CD4-positive, alpha-beta T cell treated with Interleukin-6 for 4 hours (primary cell): ENCODE data around the gene FNDC3B.

Source experiments
- DNase-seq: peaks from one replicate; pipeline ENCODE4 v3.0.0-alpha.2; 2020; ENCODE audit warnings: mixed read lengths

FNDC3B gene

DNA sequence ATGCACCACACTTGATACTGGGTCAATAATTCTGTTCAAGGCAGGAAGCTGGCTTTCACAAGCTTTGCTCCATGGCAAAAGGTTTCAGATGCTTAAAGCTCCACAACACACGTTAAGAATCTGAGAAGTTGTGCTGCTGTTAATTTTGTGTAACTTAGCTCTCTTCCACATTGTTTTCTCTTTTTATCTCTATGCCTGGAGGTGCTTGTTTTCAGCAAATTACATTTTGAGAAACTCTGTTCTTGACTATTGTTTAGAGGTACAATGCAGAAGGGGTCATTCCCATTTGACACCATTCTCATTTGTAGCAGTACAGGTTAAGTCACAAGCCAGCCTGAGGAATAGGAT is 156.0 kb downstream of the FNDC3B start:
- no peak for DNase-seq

DNA sequence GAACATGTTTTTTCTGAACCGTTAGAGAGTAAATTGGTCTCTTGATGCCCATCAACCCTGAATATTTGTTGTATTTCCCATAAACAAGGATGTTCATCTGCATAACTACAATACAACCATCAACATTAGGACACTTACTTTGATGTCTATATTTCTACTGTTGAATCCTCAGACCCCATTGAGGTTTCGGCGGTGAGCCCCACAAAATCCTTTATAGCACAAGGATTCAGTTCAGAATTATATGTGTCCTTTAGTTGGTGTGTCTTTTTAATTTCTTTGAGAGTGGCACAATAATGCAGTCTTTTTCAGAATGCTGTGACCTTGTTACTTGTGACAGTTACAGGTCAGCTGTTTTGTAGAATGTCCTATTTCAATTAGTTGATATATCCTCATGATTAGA is 158.0 kb downstream of the FNDC3B start:
- DNase-seq, result no peak

- no peak for DNase-seq
Observed at GRCh38 chr3:172198428-172198827, 159.1 kb downstream of the FNDC3B start.

DNA sequence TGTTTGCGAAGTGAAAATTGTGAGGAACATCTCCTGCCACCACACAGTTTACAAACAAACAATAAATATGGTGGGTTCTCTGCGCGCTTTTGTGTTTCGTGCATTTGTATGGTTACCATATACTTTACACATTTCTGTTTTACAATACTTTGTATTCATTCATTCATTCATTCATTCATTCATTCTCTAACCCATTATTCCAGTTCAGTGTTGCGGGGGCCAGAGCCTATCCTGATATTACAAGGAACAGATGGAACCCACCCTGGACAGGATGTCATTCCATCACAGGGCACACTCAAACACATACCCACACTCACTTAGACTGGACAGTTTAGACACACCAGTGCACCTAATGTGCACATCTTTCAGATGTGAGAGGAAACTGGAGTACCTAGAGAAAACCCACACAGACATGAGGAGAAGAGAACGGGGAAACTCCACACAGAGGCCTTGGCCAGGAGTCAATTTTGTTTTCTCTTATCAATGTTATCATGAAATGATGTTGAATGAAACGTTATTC is 160.5 kb downstream of the FNDC3B start:
- DNase-seq, result no peak

GRCh38 chr3:172201136-172201869 is 161.9 kb downstream of the FNDC3B start:
- DNase-seq, result no peak

DNA sequence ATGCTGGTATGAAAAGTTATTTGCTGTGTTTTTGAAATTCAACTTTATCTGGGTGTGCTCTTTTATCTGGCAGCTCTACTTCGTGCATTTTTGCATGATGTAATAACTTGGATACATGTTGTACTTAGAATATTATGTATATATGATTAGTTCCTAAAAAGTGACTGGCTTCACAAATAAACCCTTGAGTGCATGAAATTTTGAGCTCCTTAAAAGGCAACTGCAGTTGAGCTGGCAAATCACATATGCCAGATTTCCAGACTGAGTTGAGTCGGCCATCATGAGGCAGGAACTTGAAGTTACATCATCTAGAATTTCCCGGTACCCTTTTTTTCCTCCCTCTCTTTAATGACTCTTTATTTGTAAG is 162.5 kb downstream of the FNDC3B start:
- DNase-seq, result no peak

DNA sequence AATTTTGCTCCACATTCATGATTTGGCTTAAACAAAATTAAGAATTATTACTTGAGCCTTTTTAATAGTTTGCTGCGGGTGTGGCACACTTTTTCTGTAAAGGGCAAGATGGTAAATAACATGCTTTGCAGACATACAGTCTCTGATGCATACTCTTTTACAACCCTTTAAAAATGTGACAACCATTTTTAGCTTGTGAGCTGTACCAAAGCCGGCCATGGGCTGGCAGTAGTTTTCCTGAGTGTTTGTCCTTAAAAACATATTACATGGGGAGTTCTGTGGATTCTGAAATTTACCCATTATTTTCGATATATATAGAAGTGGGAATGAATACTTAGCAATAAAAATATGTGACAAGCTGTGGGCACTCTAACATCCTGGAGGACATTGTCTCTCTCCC is 163.4 kb downstream of the FNDC3B start:
- DNase-seq, result no peak

GRCh38 chr3:172203522-172204258 is 164.3 kb downstream of the FNDC3B start:
- no peak for DNase-seq

DNA sequence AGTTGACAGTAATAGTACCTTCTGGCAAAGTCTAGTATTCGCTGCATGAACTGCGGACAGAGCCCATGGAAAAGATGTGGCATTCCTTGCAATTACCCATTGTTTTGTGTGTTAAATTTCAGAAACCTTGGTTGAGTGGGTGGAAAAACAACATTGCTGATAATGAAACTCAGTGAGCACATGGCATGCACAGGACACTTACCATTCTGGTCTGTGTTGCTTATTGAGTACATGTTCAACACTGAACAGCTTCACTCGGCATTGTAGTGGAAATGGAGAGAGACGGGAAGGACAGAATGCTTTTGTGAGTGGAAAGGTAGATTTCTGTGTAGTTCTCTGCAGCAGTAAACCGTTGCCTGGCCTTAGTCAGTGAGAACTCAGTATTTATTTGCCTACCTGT is 165.3 kb downstream of the FNDC3B start:
- DNase-seq, result no peak

- DNase-seq, result no peak
Observed at GRCh38 chr3:172208586-172209332, 169.4 kb downstream of the FNDC3B start.

- no peak for DNase-seq
Observed at GRCh38 chr3:172209333-172210321, 170.2 kb downstream of the FNDC3B start.

- no peak for DNase-seq
Observed at GRCh38 chr3:172210355-172210754, 171.0 kb downstream of the FNDC3B start.

- DNase-seq, result no peak
Observed at GRCh38 chr3:172211123-172211522, 171.7 kb downstream of the FNDC3B start.

DNA sequence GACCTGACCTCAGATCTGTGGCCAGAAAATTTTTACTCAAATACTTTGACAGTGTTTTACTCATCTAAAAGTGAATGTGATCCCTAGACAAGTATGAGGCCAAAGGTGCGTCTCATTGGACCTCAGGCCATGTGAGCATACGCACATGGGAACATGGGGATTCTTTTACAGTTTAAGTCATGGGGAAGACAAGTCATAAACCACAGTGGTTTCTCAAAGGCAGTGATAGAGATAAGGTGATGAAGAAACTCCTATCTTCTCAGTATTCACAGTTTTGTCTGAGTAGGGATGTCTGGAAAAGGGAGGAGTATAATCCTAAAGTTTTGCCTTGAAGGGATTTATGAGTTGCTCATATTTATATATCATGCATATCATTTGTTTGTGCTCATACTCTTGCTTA is 173.8 kb downstream of the FNDC3B start:
- no peak for DNase-seq

DNA sequence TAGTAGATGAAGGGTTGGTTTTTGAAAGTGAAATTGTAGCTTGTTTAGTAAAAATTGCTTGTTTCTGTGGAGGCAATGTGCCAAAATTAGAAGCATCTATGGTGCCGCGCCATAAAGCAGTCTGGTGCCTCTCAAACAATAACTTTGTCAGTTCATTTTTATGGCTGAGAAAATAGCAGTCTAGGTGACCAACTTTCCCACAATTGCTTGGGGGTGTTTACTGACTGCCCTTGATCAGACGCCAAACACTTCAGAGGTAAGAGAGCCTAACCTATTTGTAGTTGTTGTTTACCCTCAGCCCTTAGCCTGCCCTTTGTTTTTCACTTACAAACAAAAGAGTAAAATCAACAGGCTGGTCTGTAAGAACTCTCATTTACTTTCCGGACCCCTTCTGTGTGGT is 174.5 kb downstream of the FNDC3B start:
- DNase-seq, result no peak

DNA sequence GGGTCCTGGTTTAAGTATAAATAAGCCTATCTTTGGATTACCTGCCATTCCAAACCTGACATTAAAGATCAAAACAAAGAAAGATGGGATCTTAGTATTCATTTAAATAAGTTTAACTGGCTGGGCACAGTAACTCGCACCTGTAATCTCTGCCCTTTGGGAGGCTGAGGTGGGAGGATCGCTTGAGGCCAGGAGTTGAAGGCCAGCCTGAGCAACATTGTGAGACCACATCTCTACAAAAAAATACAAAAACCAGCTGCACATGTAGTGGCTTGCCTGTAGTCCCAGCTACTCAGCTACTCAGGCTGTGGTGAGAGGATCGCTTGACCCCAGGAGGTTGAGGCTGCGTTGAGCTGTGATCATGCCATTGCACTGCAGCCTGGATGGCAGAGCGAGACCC is 176.9 kb downstream of the FNDC3B start:
- DNase-seq, result no peak

- DNase-seq, result no peak
Observed at GRCh38 chr3:172216911-172217310, 177.5 kb downstream of the FNDC3B start.

DNA sequence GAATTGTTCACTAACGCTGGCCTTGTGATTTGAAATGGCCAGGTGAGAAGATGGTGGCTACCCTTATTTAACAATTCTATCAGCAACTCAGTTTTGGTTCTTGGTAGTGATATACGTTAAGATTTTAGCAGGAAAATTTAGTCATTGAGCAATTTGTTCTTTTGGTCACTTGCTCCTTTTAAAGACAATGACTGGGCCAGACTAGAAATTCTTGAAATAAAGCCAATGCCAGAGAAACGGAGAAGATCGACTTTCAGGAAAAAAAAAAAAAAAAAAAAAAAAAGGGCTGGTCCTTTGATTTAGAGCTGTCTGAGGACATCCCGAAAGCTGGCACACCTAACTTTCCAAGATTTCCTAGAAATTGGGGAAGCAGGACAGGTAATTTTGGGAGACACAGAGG is 178.5 kb downstream of the FNDC3B start:
- DNase-seq, result no peak

DNA sequence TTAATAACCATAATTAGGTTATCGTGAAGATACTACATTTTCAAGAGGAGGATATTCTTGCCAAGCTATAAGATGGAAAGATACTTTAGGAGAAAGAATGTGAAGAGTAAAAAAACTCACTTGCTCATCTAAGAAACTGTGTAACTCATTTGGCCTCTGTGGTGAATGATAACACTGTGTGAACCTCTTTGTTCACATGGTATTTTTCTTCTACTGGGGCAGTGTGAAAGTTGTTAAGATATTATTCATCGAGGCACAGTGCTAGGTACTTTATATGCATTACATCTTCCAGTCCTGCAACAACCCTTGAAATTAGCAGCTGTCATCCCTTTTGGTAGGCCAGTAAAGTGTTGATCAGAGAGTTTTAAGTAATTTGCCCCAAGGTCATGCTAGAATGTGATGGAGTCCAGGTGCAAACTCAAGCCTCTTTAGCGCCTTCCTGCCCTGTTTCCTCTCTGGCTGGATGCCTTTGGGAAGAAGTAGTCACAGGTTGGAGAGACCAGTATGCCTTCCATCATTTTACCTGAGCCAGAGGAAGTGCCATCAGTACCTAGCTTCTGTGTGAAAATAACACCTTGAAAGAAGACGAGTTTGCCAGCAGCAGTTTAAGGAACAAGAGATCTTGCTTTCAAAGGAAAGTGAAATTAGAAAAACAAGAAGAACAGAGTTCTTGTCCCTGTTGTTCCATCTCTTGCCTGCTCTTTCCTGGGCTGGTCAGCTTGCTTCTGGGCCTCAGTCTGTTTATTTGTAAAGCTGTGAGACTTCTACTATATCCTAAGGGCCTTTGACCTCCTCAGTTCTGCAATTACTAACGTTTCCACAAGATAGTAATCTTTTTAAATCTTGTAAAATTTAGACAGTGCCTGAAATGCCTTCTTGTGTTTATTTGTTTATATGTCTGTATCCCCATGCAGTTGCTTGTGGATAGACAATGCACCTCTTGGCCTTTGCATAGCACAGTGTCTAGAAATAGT is 179.3 kb downstream of the FNDC3B start:
- DNase-seq, result no peak

- DNase-seq, result no peak
Observed at GRCh38 chr3:172219750-172220149, 180.4 kb downstream of the FNDC3B start.

- DNase-seq, result no peak
Observed at GRCh38 chr3:172221547-172221946, 182.2 kb downstream of the FNDC3B start.
